ENCODE data around the gene DMD. TPM values are rescaled to one million over a fixed set of nuclear protein-coding genes. Genes with fewer than 3 reads are reported as not detected.

Gene DMD
- total and polyA plus RNA-seq, 2 of the 13 experiments (the other 11 are each of a cell fraction or from before 2014, with no cell fraction given) = 17.6 to 25.9 TPM

DNA sequence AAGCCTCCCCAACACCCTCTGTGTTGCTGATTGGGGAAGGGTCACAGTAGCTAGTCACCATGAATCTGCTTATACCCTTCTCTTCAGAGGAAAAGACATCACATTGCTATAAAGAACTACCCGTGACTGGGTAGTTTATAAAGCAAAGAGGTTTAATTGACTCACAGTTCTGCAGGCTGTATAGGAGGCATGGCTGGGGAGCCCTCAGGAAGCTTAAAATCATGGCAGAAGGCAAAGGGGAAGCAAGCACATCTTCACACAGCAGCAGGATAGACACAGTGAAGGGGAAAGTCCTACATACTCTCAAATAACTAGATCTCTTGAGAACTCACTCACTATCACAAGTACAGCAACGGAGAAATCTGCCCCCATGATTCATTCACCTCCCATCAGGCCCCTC is 1910.1 kb downstream of the DMD start:
- Histone ChIP-seq H3K4me3 (replicated peaks in 1 of 3; ENCODE audit: insufficient read depth in 1 of 3, low read depth in 2 of 3, low read length in 3 of 3) (no peak overlapping the region), H2AFZ (ENCODE audit: low read length) (no peak overlapping the region), H3K9me3 (ENCODE audit: low read length) (no peaks in the 10 kb centered on the region), H3K4me1 (ENCODE audit: insufficient read depth, low read length) (no peaks in the 10 kb centered on the region), H3K36me3 (replicated peaks in 1 of 2; ENCODE audit: control insufficient read depth in 1 of 2, insufficient read depth in 2 of 2, low read length in 2 of 2) (no peaks in the 10 kb centered on the region), H3K4me2 (ENCODE audit: low read depth, low read length) (no peak overlapping the region), H3K9ac (ENCODE audit: insufficient read depth, low read depth, low read length) (no peak overlapping the region), H3K27me3 (ENCODE audit: control insufficient read depth in 1 of 2, insufficient read depth in 2 of 2, low read length in 2 of 2) (no peaks in the 10 kb centered on the region; a peak in 1 of 5 replicates), H4K20me1 (ENCODE audit: insufficient read depth, low read length) (no peaks in the 10 kb centered on the region), H3K27ac (ENCODE audit: extremely low read length, insufficient read depth, low read length) (no peak overlapping the region), H3K79me2 (ENCODE audit: insufficient read depth, low read length) (no peaks in the 10 kb centered on the region)
- ChIA-PET CTCF (ENCODE audit: low intra/inter-chr PET ratio, low total read pairs) (no interaction called here), POLR2A (no interaction called here)
- no peak for DNase-seq (ENCODE audit: low spot score)
- 21% methylated on average over 2 of the region's 2 CpGs for WGBS (ENCODE audit: low lambda C conversion rate)
- no peak for FAIRE-seq
- intact Hi-C loops (cut with micrococcal nuclease; ENCODE audit: unreplicated experiment) = no loop called here
- no TSS peak for BruUV-seq (replicated peaks)
- in situ Hi-C loops (cut with HindIII; ENCODE audit: extremely low pct_ligation_motif_present, low pct_unique_long_range_greater_than_20kb) = no loop called here
- TF ChIP-seq NRL (CRISPR knock-in tag; IDR thresholded peaks at IDR 0.05; ENCODE audit: borderline replicate concordance) (no peak), SSRP1 (CRISPR knock-in tag; IDR thresholded peaks at IDR 0.05) (no peak), ZNF878 (CRISPR knock-in tag; IDR thresholded peaks at IDR 0.05) (no peak), SMARCC2 (IDR thresholded peaks at IDR 0.05) (no peak), NFRKB (IDR thresholded peaks at IDR 0.05) (no peak), TAF15 (IDR thresholded peaks at IDR 0.05; ENCODE audit: low read depth, low read length, poor library complexity, severe bottlenecking) (no peak), ZNF792 (CRISPR knock-in tag; IDR thresholded peaks at IDR 0.05) (no peak)
- TF ChIP-seq, protein P1, sequence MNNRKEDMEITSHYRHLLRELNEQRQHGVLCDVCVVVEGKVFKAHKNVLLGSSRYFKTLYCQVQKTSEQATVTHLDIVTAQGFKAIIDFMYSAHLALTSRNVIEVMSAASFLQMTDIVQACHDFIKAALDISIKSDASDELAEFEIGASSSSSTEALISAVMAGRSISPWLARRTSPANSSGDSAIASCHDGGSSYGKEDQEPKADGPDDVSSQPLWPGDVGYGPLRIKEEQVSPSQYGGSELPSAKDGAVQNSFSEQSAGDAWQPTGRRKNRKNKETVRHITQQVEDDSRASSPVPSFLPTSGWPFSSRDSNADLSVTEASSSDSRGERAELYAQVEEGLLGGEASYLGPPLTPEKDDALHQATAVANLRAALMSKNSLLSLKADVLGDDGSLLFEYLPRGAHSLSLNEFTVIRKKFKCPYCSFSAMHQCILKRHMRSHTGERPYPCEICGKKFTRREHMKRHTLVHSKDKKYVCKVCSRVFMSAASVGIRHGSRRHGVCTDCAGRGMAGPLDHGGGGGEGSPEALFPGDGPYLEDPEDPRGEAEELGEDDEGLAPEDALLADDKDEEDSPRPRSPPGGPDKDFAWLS (CRISPR knock-in tag; IDR thresholded peaks at IDR 0.05; ENCODE audit: borderline replicate concordance) = no peak
- TF ChIP-seq, protein P2, sequence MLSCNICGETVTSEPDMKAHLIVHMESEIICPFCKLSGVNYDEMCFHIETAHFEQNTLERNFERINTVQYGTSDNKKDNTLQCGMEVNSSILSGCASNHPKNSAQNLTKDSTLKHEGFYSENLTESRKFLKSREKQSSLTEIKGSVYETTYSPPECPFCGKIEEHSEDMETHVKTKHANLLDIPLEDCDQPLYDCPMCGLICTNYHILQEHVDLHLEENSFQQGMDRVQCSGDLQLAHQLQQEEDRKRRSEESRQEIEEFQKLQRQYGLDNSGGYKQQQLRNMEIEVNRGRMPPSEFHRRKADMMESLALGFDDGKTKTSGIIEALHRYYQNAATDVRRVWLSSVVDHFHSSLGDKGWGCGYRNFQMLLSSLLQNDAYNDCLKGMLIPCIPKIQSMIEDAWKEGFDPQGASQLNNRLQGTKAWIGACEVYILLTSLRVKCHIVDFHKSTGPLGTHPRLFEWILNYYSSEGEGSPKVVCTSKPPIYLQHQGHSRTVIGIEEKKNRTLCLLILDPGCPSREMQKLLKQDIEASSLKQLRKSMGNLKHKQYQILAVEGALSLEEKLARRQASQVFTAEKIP (CRISPR knock-in tag; IDR thresholded peaks at IDR 0.05; ENCODE audit: borderline replicate concordance) = no peak
- TF ChIP-seq, protein P3, sequence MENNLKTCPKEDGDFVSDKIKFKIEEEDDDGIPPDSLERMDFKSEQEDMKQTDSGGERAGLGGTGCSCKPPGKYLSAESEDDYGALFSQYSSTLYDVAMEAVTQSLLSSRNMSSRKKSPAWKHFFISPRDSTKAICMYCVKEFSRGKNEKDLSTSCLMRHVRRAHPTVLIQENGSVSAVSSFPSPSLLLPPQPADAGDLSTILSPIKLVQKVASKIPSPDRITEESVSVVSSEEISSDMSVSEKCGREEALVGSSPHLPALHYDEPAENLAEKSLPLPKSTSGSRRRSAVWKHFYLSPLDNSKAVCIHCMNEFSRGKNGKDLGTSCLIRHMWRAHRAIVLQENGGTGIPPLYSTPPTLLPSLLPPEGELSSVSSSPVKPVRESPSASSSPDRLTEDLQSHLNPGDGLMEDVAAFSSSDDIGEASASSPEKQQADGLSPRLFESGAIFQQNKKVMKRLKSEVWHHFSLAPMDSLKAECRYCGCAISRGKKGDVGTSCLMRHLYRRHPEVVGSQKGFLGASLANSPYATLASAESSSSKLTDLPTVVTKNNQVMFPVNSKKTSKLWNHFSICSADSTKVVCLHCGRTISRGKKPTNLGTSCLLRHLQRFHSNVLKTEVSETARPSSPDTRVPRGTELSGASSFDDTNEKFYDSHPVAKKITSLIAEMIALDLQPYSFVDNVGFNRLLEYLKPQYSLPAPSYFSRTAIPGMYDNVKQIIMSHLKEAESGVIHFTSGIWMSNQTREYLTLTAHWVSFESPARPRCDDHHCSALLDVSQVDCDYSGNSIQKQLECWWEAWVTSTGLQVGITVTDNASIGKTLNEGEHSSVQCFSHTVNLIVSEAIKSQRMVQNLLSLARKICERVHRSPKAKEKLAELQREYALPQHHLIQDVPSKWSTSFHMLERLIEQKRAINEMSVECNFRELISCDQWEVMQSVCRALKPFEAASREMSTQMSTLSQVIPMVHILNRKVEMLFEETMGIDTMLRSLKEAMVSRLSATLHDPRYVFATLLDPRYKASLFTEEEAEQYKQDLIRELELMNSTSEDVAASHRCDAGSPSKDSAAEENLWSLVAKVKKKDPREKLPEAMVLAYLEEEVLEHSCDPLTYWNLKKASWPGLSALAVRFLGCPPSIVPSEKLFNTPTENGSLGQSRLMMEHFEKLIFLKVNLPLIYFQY (CRISPR knock-in tag; IDR thresholded peaks at IDR 0.05; ENCODE audit: borderline replicate concordance) = no peak
- no peak for ATAC-seq

Data from HepG2 (cell line).